HepG2 (cell line): ENCODE measurements around the gene VANGL2. TPM values are rescaled to one million over a fixed set of nuclear protein-coding genes. Genes with fewer than 3 reads are reported as not detected.

Source experiments
- ATAC-seq: fragments of 200-7000 bp; cut with Tn5 transposase; 3 replicates; pipeline ENCODE4 v1.9.1; 2020; ENCODE audit warnings: mild to moderate bottlenecking, moderate library complexity
- BruUV-seq: library from RNA; stranded (reverse); fragments of 400-500 nt; replicated peaks from 2 replicates; lab custom pipeline; 2021; lab: Mats Ljungman, UMichigan
- CTCF ChIA-PET: fragments of 300-600 bp; formaldehyde crosslinking; extraction: SDS; loops from one replicate; lab custom pipeline; 2021; ENCODE audit warnings: low total read pairs, inconsistent platforms, low intra/inter-chr PET ratio; lab: Yijun Ruan, JAX
- POLR2A ChIA-PET: fragments of 350-600 bp; sonication (Branson Sonifier 250); formaldehyde crosslinking; loops from one replicate; lab custom pipeline; 2020; ENCODE audit warnings: antibody characterized with exemption, inconsistent platforms; lab: Yijun Ruan, JAX
- DNase-seq: peaks from one replicate; pipeline ENCODE4 v3.0.0-alpha.2; 2015; ENCODE audit warnings: low spot score
- FAIRE-seq: peaks from 3 replicates; lab custom pipeline; 2011; peaks lifted over from hg19 to GRCh38; lab: Jason Lieb, UNC
- H2AFZ ChIP-seq: one replicate; pipeline ENCODE4 v1.6.1; 2011; ENCODE audit warnings: low read length, inconsistent platforms
- H3K27ac ChIP-seq: fragments of 300-600 bp; 3 replicates; pipeline ENCODE4 v1.8.0; 2011; ENCODE audit warnings: mixed run types, mild to moderate bottlenecking, mixed read lengths, low read length, inconsistent platforms; ENCODE audit not compliant: insufficient read depth; ENCODE audit errors: extremely low read length
- H3K27me3 ChIP-seq, 2 experiments: fragments of 200-600 bp in 1 of 2; 2 replicates in 1 of 2; 3 replicates in 1 of 2; pipeline versions ENCODE4 v1.6.0 to v1.8.0; 2011; ENCODE audit warnings: low read length in 2 of 2, mild to moderate bottlenecking in 2 of 2, moderate library complexity in 2 of 2, inconsistent platforms in 1 of 2; ENCODE audit not compliant: insufficient read depth in 2 of 2, control insufficient read depth in 1 of 2
- H3K36me3 ChIP-seq, 2 experiments: fragments of 200-600 bp in 1 of 2; replicated peaks in 1 of 2; 2 replicates in 1 of 2; 3 replicates in 1 of 2; pipeline versions ENCODE4 v1.5.1 to v1.8.0; 2011; ENCODE audit warnings: low read length in 2 of 2, inconsistent platforms in 1 of 2; ENCODE audit not compliant: insufficient read depth in 2 of 2, control insufficient read depth in 1 of 2
- H3K4me1 ChIP-seq: 2 replicates; pipeline ENCODE4 v1.5.1; 2012; ENCODE audit warnings: low read length, inconsistent platforms; ENCODE audit not compliant: insufficient read depth
- H3K4me2 ChIP-seq: 2 replicates; pipeline ENCODE4 v1.6.0; 2011; ENCODE audit warnings: low read depth, low read length, inconsistent platforms
- H3K4me3 ChIP-seq, 3 experiments: fragments of 200-600 bp in 1 of 3; sonication (generic), shearing (Covaris generic) in 1 of 3; replicated peaks in 1 of 3; 2 replicates each; pipeline ENCODE4 v1.5.1; 2011 to 2016; ENCODE audit warnings: low read length in 3 of 3, inconsistent platforms in 2 of 3, low read depth in 2 of 3, mild to moderate bottlenecking in 2 of 3, control low read depth in 1 of 3, mixed read lengths in 1 of 3; ENCODE audit not compliant: insufficient read depth in 1 of 3
- H3K79me2 ChIP-seq: one replicate; pipeline ENCODE4 v1.6.1; 2011; ENCODE audit warnings: low read length, inconsistent platforms; ENCODE audit not compliant: insufficient read depth
- H3K9ac ChIP-seq: 2 replicates; pipeline ENCODE4 v1.6.0; 2011; ENCODE audit warnings: mild to moderate bottlenecking, low read depth, low read length, inconsistent platforms; ENCODE audit not compliant: insufficient read depth
- H3K9me3 ChIP-seq: 2 replicates; pipeline ENCODE4 v1.5.1; 2012; ENCODE audit warnings: mild to moderate bottlenecking, low read length
- H4K20me1 ChIP-seq: 2 replicates; pipeline ENCODE4 v1.6.0; 2011; ENCODE audit warnings: inconsistent platforms, mild to moderate bottlenecking, low read length, moderate library complexity; ENCODE audit not compliant: insufficient read depth
- MXI1 ChIP-seq: IDR thresholded peaks from 3 replicates; pipeline ENCODE4 v1.6.1; 2012; ENCODE audit warnings: low read depth, low read length, inconsistent platforms, borderline replicate concordance
- ZKSCAN1 ChIP-seq: fragments of 150-350 bp; IDR thresholded peaks from 2 replicates; pipeline ENCODE4 v1.6.1; 2014; ENCODE audit warnings: low read length
- ZNF430 ChIP-seq: sonication (generic); formaldehyde crosslinking; IDR thresholded peaks from 2 replicates; pipeline ENCODE4 v1.9.0; 2021; ENCODE audit warnings: mild to moderate bottlenecking, missing genetic modification reagents
- ZNF557 ChIP-seq: sonication (generic); formaldehyde crosslinking; IDR thresholded peaks from 2 replicates; pipeline ENCODE4 v1.4.0; 2020; ENCODE audit warnings: missing genetic modification reagents
- WGBS: methylation state at CpG from one replicate; pipeline ENCODE4 v1.1.6; 2017; ENCODE audit warnings: low lambda C conversion rate; 5-methylcytosine and 5-hydroxymethylcytosine counted together
- in situ Hi-C: cut with HindIII; loops from 2 replicates; pipeline ENCODE4 v1.10.0; 2017; ENCODE audit warnings: low pct_unique_long_range_greater_than_20kb; ENCODE audit not compliant: extremely low pct_ligation_motif_present
- intact Hi-C: fragments of 100-400 bp; cut with micrococcal nuclease; formaldehyde crosslinking; loops from one replicate; pipeline ENCODE4 v1.10.0; 2022; ENCODE audit not compliant: unreplicated experiment
- polyA plus RNA-seq, 8 experiments: library from polyadenylated mRNA; depleted of rRNA in 3 of 8; stranded (reverse) in 7 of 8; unstranded in 1 of 8; fragments of >200 nt; fragmentation: Illumina TruSeq in 4 of 8; extraction: Trizol in 4 of 8; gene quantifications; 2 replicates each; pipeline versions ENCODE4 v1.2.1 to v1.2.3, GENCODE V29; 2011 to 2016; ENCODE audit warnings: low read depth in 4 of 8, missing spikeins in 1 of 8, mixed read lengths in 1 of 8; ENCODE audit not compliant: insufficient read depth in 1 of 8
- total RNA-seq, 5 experiments: library from RNA; depleted of rRNA; stranded (reverse); fragments of >200 nt; fragmentation: Illumina TruSeq; extraction: Trizol; gene quantifications; 2 replicates each; pipeline ENCODE4 v1.2.3, GENCODE V29; 2016; ENCODE audit warnings: low read depth in 1 of 5
- TF ChIP-seq, protein P1 (sequence below): sonication (generic); formaldehyde crosslinking; IDR thresholded peaks from 2 replicates; pipeline ENCODE4 v1.4.0; 2020; ENCODE audit warnings: missing genetic modification reagents
- TF ChIP-seq, protein P2 (sequence below), 2 experiments: fragments of 450-650 bp in 1 of 2; sonication (generic) in 1 of 2; formaldehyde crosslinking; IDR thresholded peaks; 2 replicates each; pipeline versions ENCODE4 v1.5.0 to v1.8.0; 2020 to 2022; ENCODE audit warnings: mild to moderate bottlenecking in 1 of 2, missing genetic modification reagents in 1 of 2
- TF ChIP-seq, protein P3 (sequence below): sonication (generic); formaldehyde crosslinking; IDR thresholded peaks from 2 replicates; pipeline ENCODE4 v1.5.1; 2020; ENCODE audit warnings: missing genetic modification reagents, mild to moderate bottlenecking, borderline replicate concordance

VANGL2 gene
- total and polyA plus RNA-seq, 2 of the 13 experiments (the other 11 are each of a cell fraction or from before 2014, with no cell fraction given) = 0.09 TPM; not detected in 1

DNA sequence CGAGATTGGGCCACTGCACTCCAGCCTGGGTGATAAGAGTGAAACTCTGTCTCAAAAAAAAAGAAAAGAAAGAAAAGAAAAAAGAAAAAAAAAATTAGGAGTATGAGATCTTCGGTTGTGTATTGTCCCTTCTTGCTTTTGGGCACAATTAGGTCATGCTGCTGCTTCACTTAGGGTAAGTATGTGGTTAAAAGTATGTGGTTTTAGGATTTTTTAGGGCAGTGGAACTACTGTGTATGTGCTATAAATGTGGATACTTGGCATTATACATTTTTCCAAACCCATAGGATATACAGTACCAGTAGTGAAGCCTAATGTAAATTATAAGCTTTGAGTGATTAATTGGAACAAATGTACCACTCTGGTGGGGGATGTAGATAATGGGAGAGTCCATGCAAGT is 31.2 kb downstream of the VANGL2 start:
- intact Hi-C loops (no loop called here), in situ Hi-C loops (no loop called here)
- Histone ChIP-seq H3K4me2 (no peak overlapping the region), H3K9ac (no peak overlapping the region), H2AFZ (no peak overlapping the region), H3K4me3 (no peak overlapping the region), H3K27ac (no peak overlapping the region), H3K27me3 (no peaks in the 10 kb centered on the region; a peak in 1 of 5 replicates), H3K9me3 (no peaks in the 10 kb centered on the region), H3K79me2 (no peaks in the 10 kb centered on the region), H4K20me1 (no peaks in the 10 kb centered on the region), H3K4me1 (no peaks in the 10 kb centered on the region), H3K36me3 (no peaks in the 10 kb centered on the region)
- WGBS = 24% methylated on average over 2 of the region's 2 CpGs
- FAIRE-seq (no peak), ATAC-seq (no peak), DNase-seq (no peak)
- TF ChIP-seq ZNF557 (CRISPR knock-in tag) (no peak), MXI1 (no peak), ZKSCAN1 (no peak), ZNF430 (no peak)
- TF ChIP-seq, protein P1, sequence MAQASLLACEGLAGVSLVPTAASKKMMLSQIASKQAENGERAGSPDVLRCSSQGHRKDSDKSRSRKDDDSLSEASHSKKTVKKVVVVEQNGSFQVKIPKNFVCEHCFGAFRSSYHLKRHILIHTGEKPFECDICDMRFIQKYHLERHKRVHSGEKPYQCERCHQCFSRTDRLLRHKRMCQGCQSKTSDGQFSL = no peak
- TF ChIP-seq, protein P2, sequence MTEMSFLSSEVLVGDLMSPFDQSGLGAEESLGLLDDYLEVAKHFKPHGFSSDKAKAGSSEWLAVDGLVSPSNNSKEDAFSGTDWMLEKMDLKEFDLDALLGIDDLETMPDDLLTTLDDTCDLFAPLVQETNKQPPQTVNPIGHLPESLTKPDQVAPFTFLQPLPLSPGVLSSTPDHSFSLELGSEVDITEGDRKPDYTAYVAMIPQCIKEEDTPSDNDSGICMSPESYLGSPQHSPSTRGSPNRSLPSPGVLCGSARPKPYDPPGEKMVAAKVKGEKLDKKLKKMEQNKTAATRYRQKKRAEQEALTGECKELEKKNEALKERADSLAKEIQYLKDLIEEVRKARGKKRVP (CRISPR knock-in tag; IDR thresholded peaks at IDR 0.05) = no peak
- TF ChIP-seq, protein P3, sequence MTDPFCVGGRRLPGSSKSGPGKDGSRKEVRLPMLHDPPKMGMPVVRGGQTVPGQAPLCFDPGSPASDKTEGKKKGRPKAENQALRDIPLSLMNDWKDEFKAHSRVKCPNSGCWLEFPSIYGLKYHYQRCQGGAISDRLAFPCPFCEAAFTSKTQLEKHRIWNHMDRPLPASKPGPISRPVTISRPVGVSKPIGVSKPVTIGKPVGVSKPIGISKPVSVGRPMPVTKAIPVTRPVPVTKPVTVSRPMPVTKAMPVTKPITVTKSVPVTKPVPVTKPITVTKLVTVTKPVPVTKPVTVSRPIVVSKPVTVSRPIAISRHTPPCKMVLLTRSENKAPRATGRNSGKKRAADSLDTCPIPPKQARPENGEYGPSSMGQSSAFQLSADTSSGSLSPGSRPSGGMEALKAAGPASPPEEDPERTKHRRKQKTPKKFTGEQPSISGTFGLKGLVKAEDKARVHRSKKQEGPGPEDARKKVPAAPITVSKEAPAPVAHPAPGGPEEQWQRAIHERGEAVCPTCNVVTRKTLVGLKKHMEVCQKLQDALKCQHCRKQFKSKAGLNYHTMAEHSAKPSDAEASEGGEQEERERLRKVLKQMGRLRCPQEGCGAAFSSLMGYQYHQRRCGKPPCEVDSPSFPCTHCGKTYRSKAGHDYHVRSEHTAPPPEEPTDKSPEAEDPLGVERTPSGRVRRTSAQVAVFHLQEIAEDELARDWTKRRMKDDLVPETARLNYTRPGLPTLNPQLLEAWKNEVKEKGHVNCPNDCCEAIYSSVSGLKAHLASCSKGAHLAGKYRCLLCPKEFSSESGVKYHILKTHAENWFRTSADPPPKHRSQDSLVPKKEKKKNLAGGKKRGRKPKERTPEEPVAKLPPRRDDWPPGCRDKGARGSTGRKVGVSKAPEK (CRISPR knock-in tag) = no peak
- BruUV-seq = no TSS peak
- POLR2A ChIA-PET = no interaction called here
- CTCF ChIA-PET = interaction anchor here (1.0 kb wide), 1 partner anchor 176 kb away, joined by 3 read pairs; no protein-coding TSS in a partner anchor
